Tongue (tissue), 2 donors: ENCODE data around the gene TLK1. TPM values are rescaled to one million over a fixed set of nuclear protein-coding genes. Genes with fewer than 3 reads are reported as not detected.

Experiments
- DNase-seq: peaks from one replicate; pipeline ENCODE4 v3.0.0-alpha.2; 2015
- total RNA-seq: library from RNA; depleted of rRNA; stranded (reverse); fragments of >200 nt; gene quantifications from one replicate; pipeline ENCODE4 v1.2.3, GENCODE V29; 2014

The TLK1 gene
- total RNA-seq, 1 donor from 2014 or later = 26.0 TPM

DNA sequence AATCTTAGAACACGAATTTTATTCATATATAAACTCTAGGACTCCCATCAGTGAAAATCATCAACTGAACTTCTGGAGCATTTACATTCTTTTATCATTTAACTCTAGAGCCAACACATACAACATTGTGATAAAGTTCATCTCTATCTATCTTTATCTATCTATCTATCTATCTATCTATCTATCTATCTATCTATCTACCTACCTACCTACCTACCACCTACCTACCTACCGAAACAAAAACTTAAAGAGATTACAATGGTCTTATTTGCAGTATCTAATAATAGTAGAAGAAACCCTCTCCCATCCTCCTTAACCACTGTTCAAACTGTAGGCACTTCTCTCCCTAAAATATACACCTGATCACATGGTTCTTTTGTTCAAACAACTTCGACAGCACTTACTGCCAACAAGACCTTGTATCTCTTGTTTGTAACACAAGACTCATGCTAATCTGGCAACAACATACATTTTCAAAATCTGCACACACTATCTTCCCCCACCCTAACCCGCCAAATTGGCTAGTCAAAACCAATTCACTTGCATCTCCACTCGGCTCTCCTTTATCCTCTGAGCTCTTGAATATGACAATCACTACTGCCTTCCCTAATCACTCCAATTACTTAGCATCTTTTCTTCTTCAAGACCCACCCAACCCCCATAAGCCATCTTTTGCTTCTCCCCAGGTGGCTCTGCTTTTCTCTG is 162.6 kb downstream of the TLK1 start:
- DNase-seq = no peak

DNA sequence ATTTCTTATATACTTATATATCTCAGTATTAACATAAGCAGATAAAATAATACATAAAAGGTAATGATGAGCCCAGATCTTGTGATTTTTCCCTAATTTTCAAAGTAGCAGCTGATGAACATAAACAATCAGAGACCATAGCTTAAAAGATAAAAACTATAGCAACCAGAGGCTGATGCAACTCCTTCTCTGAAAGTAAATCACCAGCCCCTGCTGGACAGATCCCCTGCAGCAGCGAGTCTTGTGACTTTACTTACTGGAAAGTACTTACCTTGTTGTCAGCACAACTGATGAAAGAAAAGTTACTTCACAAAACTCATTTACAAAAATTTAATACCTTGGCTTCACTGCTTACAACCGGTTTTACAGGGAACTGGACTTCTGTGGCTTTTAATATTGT is 164.4 kb downstream of the TLK1 start:
- no peak for DNase-seq

DNA sequence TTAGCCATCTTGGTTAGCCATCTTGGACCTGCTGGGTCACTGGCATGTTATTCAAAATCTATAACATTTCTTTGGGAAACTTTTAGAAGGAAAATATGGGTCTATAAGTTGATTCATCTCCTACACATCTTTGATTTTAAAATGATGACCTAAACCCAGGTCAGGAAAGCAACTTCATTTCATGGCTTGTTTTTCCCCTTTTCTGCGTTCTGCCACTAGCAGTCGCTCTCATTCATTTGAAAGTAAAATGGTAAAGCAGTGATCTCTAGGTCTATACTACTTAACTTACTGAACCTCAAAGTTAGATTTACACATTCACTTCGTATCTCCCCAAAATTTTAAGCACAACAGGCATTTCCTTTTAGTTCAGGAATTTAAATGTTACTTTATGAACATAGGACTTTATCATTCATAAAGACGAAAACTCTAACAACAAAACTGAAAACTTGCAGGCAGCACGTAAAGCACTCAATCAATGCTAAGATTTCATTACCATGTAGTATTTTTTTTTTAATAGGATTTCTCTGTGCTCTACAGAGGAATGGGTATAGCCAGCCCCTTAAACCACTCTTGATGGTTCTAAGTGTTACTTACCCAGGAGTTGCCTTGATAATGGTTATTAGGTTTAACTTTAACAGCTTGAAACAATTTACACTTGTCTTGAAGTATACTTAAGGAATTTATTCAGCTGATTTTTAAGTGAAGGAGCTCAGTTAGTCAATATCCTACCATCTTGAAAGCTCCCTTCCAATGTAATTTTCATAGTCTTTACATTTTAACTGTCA is 169.1 kb downstream of the TLK1 start:
- no peak for DNase-seq

DNA sequence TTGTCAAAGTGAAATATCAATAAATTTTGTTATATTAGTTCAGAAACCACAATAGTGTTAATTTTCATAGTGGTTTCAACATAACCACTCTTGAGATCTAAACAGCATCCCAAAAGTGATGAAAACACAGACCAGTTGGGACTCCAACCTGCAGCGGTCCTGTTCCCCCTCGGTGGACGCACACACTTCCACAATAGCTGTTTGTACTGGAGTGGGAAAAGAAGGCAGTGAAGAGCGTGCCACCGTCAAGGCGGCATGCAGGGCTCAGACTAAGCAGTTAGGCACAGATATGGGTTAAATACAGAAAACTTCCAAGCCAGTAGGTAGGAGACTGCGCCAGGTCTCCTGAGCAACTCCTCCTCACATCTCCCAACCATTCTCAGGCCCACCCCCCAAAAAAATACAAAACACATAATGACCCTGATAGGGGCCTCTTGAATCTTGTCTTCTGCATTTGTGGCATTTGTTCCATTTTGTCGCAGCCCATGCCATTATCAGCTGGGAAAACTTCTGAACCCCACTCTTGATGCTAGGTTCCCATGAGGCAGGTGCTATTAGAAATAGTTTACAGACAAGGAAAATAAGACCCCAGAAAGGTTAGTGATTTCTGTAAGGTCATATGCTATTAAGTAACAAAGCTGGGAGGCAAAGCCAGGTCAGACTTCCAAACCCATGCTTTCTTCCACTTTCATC is 174.0 kb downstream of the TLK1 start:
- no peak for DNase-seq

DNA sequence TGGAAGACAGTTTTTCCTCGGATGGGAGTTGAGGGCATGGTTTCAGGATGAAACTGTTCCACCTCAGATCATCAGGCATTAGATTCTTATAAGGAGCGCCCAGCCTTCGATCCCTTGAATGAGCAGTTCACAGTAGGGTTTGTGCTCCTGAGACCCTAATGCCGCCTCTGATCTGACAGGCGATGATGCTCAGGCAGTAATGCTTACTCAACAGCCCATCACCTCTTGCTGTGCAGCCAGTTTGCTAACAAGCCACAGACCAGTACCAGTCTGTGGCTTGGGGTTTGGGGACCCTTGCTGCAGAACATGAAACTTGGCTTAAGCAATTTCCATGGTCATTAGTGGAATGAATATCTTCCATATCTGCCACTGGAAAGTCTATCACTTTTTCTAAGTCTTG is 175.3 kb downstream of the TLK1 start:
- DNase-seq = no peak

DNA sequence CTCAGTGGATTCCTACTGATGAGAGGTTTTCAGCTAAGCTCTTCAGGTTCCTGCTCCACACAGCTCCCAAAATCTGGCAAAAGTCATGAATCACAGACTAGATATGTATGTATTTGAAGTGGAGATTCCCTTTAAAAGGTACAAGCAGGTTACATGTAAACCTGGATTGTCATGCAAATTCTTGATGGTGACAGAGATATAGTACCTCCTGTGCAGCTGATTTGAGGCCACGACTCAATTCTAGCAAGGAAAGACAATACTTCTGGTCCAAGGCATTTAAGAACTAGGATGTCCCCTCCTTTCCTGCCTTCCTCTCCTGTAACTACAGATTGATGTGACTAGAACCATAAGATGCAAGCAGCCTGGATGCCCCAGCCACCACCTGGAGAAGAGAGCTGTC is 176.6 kb downstream of the TLK1 start:
- DNase-seq = no peak

DNA sequence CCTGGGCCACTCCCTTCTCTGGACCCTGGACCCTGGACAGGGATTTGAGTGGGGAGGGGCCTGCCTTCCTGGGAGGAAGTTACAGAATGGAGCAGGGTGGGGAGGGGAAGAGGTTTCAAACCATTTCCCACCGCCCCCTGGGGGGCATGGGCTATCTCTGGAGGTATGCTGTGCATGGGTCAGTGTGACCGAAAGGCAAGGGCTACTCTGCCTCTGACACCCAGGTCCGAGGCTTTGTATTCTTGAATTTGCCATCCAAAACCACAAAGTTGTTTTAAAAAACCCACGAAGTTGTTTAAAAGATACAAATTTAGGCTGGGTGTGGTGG is 184.8 kb downstream of the TLK1 start:
- no peak for DNase-seq

DNA sequence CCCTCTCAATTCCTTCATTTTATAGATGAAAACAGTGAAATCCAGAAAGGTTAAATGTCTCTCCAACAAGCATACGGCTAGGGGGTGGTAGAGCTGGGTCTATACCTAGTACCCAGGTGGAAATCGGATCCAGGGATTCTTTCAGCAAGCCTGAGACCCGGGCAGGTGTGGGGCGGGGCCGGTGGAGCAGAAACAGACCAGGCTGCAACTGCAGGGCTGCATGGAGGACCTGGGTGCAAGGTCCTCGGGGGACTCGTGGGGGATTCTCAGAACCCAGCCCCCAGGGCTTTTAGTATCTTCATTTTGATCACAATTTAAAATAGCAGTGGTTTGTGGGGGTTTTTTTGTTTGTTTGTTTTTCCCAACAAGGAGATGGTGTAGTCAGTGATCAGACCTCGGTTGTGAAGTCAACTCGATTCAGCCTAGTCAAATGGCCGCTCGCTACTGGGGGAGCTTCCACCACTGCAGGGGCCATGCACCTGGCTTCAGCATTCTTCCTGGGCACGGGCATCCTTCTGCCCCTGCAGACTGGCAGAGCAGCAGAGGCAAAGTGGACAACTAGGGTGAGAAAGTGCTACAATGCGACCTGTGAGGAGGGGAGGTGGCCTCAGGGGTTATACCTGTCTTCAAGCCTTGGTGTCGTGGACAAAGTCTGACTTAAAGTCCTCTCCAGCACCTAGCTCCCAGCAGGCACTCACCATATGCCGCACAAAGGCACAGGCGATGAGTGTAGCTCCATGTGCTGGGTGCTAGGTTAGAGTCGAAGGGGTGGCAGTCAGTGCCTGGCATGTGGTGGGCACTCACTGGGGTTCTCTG is 185.4 kb downstream of the TLK1 start:
- DNase-seq = no peak

DNA sequence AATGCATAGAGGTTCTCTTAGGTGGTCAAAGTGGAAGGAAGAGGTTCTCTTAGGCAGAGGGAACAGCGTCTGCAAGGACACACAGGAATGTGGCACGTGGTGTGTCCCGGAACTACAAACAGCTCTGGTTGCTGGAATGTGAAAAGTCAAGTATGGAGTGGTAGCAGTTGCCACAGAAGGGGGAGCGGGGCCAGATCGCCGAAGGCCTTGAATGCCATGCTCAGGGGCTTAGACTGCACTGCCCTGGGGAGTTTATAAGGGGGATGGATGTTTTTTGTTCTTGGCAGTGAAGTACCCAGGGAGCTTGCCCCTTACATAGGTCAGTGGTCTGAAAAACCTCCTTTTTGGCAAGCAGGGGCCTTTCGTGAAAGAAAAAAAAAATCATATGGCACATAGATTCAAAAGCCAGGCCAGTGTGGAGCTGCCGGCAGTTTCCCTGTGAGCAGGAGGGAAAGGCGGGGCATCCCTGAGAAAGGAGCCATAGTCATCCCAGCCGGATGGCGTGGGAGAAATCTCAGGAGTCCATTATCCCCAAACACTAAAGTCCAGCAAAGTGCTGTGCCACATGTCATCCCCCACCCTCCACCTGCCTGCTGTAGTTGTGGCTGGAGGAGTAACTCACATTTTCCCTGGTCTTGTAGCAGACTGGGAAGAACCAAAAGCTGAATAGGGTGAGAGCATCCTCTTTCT is 186.2 kb downstream of the TLK1 start:
- DNase-seq = peak; percentile 12

DNA sequence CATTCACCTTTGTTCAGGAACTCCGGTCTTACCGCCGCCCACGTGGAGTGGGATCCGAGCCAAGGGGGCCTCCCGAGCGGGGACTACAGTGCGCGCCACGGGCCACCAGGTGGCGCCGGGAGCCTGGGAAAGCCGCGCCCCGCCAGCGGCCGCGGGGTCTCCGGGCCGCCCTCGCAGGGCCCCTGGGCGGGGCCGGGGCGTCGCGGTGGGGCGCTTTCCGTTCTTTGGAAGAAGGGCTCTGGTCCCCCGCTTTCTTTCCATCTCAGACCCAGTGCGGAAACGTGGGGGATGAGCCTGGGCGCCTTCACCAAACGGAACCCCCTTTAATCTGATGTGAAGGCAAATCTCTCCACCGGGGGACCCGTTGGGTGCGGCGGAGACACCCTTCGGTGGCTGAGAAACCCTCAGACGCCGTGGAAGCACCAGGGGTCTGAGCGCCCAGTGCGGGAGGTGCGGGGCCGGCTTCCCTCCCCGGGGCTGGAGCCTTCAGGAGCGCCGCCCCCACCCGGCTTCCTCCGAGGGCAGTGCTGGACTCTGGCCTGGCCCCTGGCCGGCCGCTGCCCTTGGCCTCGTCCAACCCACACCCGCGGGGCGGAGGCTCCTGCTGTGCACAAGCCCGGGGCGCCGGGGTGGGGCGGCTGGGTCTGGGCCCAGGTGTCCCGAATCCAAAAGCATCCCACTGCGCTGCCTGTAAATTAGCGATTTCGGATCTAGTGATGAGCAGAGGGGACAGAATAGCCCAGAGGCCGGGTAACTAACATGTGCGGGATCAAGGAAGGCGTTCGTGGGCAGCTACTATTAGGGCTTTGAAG is 187.0 kb downstream of the TLK1 start:
- peak; percentile 94 for DNase-seq

DNA sequence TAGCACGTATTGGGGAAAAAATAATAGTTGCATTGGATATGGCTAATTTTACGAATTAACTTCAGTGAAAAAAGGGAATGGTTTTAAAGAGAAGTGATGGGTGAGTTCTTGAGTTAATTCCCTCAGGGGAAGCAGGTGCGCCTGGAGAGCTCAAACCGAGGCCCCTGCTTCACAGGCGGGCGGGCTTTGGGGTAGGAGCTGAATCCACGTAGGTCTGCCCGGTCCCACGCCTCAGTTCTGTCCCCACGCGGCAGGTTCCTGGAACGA is 187.5 kb downstream of the TLK1 start:
- no peak for DNase-seq

DNA sequence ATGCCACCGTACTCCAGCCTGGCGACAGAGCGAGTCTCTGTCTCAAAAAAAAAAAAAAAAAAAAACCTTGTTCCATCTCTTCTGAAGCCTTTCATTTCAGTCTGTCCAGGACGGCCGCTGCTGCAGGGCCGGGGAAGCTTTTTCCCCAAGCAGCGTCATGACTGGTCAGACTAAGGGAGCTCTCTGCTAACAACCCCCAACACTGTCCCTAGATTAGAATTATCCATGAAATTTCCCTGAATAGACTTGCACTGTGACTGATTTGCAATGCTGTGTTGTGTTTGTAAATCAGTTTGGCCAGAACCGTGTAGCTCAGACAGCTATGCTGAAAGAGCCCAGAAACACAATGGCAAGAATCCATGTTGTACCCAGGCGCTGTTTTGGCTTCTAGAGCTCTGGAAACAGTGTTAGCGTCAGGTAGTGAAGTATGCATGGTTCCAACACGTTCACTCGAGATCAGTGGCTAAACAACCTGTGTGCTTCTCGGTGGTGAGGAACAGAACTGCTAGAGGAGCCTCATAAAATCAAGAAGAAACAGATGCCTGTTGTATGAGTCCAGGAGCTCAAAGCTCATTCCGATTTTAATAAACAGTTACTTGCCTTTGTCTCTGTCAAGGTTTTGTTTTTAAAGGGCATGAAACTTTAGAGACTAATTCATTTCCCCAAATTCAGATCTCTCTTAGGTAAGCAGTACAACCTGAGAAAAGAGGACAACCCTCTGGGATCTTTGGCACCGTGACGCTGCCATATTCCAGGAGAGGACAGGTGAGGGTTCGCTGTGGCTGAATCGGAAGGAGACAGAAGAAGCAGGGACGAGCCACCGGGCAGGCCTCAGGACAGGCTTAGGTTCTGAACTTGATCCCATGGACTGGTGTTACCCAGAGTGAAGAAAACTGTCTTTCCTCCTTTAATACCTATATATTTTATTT is 188.1 kb downstream of the TLK1 start:
- no peak for DNase-seq

DNA sequence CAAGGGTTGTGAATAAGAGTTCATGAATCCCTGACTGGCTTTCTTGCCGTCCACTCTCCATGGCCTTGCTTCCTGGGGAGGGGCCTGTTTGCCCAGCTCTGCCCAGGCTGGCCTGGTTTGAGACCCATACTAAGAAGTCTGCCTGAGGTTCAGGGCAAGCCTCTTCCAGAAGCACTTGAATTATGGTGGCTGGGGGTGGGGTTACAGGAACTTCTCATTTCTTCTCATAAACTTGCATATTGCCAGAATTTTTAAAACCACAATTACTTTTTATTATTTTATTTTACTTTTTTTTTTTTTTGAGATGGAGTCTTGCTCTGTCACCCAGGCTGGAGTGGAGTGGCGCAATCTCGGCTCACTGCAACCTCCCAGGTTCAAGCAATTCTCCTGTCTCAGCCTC is 189.6 kb downstream of the TLK1 start:
- no peak for DNase-seq

DNA sequence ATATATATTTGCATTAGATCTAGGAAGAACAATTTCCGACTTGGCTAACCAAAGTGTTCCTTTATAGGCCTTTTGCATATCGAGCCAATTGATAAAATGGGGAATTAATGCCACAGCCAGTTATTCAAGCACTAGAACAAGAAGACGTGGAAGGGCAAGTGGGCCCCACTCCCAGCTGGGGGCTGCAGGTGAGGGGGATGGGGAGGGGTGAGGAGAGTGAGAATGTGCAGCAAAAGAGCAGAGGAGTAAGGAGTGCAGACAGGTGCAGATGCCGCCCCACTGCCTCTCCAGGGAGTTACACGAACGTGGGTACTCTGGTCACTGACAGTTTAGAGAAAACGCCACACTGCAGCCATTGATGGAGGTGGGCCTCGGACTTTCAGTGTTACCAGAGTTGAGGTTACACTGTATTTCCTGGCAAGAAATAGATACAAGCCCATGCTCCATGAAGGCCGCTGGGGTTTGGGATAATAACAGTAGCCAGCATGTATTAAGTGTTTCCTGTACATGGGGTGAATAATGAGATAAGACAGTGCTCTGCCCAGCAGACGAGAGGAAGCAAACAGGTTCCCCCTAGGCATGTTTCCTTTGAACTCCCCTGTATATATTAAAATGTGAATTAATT is 190.7 kb downstream of the TLK1 start:
- no peak for DNase-seq

DNA sequence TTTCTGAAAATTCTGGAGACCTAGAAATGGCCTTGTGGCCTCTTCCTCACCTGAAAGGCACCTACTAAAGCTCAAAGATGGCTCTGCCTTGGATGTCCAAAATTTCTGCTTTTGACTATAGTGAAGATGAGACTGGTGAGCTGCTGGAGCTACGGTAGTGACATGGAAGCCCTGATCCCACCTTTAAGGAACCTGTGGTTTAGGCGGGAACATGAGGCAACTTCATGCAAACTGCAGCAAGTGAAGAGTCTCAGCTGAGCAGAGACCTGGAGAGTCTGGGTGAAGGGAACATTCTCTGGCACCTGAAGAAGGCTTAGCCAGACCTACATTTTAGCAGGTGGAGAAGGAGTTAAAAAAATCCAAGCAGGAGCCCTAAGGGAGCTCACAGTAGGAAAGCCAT is 191.7 kb downstream of the TLK1 start:
- DNase-seq = no peak

DNA sequence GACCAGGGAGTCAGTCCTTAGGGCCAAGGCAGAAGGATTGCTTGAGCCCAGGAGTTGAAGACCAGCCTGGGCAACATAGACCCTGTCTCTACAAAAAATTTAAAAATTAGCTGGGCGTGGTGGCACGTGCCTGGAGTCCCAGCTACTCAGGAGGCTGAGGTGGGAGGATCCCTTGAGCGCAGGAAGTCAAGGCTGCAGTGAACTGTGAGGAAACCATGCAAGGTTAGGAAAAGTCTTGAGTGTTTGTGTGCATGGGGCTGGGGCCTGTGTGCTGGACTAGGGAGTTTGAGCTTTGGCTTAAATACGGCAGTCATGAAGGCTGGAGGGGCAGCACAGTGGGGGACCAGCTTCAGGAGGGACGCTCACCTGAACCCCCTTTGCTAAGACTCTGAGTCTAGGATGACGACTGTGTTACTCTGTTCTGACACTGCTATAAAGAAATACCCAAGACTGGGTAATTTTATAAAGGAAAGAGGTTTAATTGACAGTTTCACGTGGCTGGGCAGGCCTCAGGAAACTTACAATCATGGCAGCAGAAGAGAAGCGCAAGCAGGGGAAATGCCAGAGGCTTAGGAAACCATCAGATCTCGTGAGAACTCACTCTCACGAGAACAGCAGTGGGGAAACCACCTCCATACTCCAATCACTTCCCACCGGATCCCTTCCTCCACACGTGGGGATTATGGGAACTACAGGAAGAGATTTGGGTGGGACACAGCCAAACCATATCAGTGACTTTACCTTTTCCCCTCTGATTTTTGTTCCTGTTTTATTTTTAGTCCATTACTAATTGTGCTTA is 192.3 kb downstream of the TLK1 start:
- no peak for DNase-seq

DNA sequence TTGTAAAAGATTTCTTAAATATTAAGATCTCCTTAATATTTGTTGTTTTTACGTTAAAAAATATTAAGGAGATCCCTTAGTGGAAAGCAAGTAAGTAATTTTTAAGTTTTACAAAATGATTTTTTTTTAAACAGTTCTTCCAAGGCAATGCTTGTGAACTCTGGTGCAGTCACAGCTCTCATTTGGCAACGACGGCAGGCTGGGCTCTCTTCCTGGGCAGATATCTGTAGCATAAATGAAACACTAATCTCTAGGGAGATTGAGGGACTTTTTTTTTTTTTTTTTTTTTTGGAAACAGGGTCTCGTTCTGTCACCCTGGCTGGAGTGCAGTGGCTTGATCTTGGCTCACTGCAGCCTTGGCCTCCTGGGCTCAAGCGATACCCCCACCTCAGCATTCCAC is 193.1 kb downstream of the TLK1 start:
- no peak for DNase-seq

DNA sequence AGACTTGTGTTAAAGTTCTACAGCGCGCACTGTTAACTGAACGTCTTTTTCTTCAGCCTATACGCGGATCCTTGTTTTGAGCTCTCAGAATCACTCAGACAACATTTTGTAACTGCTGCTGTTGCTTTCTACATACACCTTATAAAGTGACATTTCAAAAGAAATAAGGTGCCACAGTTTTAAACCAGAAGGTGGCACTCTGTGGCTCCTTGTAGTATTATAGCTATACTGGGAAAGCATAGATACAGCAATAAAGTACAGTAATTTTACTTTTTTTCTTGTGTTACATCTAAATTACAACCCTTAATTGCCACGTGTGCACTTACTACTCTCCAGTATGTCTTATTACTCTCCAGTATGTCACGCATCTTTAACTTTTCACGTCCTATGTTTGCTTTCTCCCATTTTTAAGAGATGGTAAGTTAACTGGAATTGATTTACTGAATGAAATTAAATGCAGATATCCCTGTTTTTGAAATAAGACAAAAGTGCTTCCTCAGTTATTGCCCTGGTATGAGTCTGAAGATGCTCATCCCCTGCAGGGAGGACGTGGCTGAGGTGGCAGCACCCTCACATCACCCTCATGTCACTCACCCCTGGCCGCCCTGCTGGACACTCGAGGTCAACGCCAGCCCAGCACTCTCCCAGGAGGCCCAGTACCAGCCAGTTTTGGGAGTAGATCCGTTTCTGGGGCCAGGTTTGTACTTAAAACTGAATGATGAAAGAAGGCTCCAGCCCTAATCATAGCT is 193.9 kb downstream of the TLK1 start:
- DNase-seq = no peak
